ENCODE measurements around the gene LRP1.

DNA sequence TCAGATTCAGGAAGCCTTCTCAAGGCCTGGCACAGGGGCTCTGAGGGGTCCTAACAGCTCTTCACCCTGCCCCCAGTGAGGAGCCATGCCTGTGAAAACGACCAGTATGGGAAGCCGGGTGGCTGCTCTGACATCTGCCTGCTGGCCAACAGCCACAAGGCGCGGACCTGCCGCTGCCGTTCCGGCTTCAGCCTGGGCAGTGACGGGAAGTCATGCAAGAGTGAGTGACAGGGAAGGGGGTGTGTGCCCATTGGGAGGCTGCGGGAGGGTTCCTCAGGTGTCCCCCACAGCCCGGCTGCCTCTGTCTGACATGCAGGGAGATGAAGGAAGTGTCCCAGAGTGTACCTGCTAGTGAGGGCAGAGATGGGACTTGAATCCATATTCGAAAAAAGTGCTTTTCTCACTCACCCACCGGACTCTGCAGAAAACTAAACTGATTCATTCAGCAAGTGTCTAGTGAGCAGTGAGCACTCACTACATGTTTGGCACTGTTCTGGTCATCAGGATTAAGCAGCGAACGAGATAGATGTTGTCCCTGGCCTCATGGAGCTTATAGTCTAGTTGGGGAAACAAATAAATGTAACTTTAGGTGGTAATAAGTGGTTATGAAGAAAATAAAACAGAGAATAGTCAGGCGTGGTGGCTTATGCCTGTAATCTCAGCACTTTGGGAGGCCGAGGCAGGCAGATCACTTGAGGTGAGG lies 28.6 kb downstream of the LRP1 start:
- TF ChIP-seq CTCF (conservative IDR thresholded peaks at IDR 0.05; ENCODE audit: low read depth, low read length): no peak
- TF ChIP-seq EZH2 (IDR thresholded peaks at IDR 0.05; ENCODE audit: low read length, unreplicated experiment): no peak
